ENCODE data around the gene ZNF490.

DNA sequence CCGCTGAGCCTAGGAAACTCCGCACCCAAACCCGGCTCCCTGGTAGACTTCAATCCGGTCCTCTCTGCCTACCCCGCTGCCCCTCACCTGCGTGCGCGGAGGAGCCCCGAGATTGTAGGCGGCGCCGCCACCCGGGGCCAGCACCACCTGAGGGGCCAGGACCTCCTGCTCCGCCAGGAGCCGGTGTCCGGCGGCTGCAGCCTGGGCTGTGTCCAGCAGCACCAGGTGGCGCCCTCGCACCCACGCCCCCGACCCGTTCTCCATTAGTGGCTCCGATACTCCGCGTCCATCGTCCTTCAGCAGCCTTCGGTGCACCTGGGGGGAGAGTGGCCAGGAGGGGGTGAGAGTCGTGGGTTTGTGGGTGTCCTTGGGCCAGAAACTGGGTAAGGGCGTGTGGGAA is 37.5 kb upstream of the ZNF490 start:
- TF ChIP-seq, protein P1, sequence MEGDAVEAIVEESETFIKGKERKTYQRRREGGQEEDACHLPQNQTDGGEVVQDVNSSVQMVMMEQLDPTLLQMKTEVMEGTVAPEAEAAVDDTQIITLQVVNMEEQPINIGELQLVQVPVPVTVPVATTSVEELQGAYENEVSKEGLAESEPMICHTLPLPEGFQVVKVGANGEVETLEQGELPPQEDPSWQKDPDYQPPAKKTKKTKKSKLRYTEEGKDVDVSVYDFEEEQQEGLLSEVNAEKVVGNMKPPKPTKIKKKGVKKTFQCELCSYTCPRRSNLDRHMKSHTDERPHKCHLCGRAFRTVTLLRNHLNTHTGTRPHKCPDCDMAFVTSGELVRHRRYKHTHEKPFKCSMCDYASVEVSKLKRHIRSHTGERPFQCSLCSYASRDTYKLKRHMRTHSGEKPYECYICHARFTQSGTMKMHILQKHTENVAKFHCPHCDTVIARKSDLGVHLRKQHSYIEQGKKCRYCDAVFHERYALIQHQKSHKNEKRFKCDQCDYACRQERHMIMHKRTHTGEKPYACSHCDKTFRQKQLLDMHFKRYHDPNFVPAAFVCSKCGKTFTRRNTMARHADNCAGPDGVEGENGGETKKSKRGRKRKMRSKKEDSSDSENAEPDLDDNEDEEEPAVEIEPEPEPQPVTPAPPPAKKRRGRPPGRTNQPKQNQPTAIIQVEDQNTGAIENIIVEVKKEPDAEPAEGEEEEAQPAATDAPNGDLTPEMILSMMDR (IDR thresholded peaks at IDR 0.05), result peak in 2 of 4 experiments; percentile 16 to 56
- no peak for TF ChIP-seq POLR2A (IDR thresholded peaks at IDR 0.05)
